IPS DF 6.9 (cell line): ENCODE results near the gene XPNPEP2.
"Not testable (repeated sequence)": the region's sequence is repeated elsewhere in the genome, so short reads cannot be mapped to it uniquely, and the experiment has no call there.

Experiments used
- DNase-seq: peaks from one replicate; pipeline ENCODE4 v3.0.0-alpha.2; 2013; ENCODE audit warnings: low read depth, low spot score
- H3K27ac ChIP-seq: one replicate; pipeline ENCODE4 v1.5.1; 2013; ENCODE audit warnings: low read length, control low read depth
- H3K27me3 ChIP-seq: 2 replicates; pipeline ENCODE4 v1.6.1; 2013; ENCODE audit warnings: mild to moderate bottlenecking, low read length; ENCODE audit not compliant: control insufficient read depth, insufficient read depth
- H3K36me3 ChIP-seq: 2 replicates; pipeline ENCODE4 v1.6.1; 2013; ENCODE audit warnings: low read length; ENCODE audit not compliant: control insufficient read depth, insufficient read depth
- H3K4me1 ChIP-seq: 2 replicates; pipeline ENCODE4 v1.6.1; 2013; ENCODE audit warnings: low read length; ENCODE audit not compliant: control insufficient read depth, insufficient read depth
- H3K4me3 ChIP-seq: 2 replicates; pipeline ENCODE4 v1.5.1; 2013; ENCODE audit warnings: mild to moderate bottlenecking, low read length
- H3K9me3 ChIP-seq: 2 replicates; pipeline ENCODE4 v1.6.1; 2013; ENCODE audit warnings: low read length, inconsistent platforms; ENCODE audit not compliant: control insufficient read depth, insufficient read depth
- WGBS: extraction: QIAGEN DNeasy Blood & Tissue Kit; methylation state at CpG from one replicate; pipeline ENCODE4 v1.1.7; 2013; ENCODE audit warnings: mixed read lengths, missing lambda C conversion rate; ENCODE audit not compliant: insufficient read length, insufficient coverage; 5-methylcytosine and 5-hydroxymethylcytosine counted together

Gene XPNPEP2

DNA sequence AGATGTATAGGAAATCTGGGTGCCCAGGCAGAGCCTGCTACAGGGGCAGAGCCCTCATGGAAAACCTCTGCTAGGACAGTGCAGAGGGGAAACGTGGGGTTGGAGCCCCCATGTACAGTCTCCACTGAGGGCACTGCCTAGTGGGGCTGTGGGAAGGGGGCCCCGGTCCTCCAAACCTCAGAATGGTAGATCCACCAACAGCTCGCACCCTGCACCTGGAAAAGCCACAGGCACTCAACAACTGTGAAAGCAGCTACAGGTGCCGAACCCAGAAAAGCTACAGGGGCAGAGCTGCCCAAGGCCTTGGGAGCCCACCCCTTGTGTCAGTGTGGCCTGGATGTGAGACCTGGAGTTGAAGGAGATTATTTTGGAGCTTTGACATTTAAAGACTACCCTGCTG is 5.4 kb upstream of the XPNPEP2 start:
- H3K36me3 ChIP-seq, result no peaks in the 10 kb centered on the region
- no peak overlapping the region for H3K27ac ChIP-seq
- H3K4me3 ChIP-seq, result no peak overlapping the region
- no peak for DNase-seq
- no peaks in the 10 kb centered on the region for H3K27me3 ChIP-seq
- no peaks in the 10 kb centered on the region for H3K9me3 ChIP-seq
- H3K4me1 ChIP-seq, result no peaks in the 10 kb centered on the region; the same call in 1 of the 2 replicates
- no CpG with 5 or more reads among the region's 4 CpGs for WGBS

DNA sequence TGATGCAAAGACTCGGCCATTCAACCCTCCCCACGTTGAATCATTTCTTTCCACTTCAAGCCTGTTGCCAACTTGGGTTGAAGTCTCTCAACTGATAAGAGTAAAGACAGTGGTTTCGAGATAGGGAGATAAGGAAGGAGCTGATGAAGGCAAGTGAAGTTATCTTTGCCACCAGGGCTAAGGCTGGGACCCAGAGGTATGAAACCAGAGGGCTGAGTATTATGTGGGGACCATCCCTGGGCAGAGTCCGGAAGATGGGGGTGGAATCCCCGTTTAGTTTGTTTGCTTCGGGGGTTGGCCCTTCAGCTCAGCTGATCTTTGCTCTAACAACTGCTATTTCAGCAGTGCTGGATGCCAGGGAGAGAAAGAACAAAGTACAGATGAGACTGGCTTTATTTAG is 2.3 kb upstream of the XPNPEP2 start:
- no peak overlapping the region for H3K4me3 ChIP-seq
- no peak overlapping the region for H3K27ac ChIP-seq
- no peak for DNase-seq
- WGBS, result no CpG with 5 or more reads among the region's 6 CpGs
- no peaks in the 10 kb centered on the region; the same call in 1 of the 2 replicates for H3K4me1 ChIP-seq
- H3K27me3 ChIP-seq, result no peaks in the 10 kb centered on the region
- no peaks in the 10 kb centered on the region for H3K9me3 ChIP-seq
- no peaks in the 10 kb centered on the region for H3K36me3 ChIP-seq

DNA sequence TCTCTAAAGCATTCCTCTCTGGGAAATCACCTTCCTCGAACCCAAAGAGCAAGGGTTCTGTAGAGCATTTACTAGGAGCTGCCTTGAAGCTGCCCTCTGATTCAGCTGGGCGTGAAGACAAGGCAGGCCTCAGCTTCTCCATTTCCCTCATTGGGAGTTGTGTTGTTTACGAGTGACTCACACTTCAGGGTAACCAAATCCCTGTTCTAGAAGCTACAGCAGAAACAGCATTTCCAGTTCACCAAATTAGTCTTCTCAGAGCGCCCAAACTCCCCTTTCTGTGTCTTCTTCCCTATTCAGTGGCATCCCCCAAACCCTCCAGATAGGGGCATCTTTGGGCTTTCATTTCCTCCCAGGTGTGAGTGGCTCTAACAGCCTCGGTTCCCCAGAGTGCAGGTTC is 863 bp upstream of the XPNPEP2 start:
- Histone ChIP-seq H3K27me3 (no peaks in the 10 kb centered on the region), H3K9me3 (no peaks in the 10 kb centered on the region), H3K4me1 (no peaks in the 10 kb centered on the region; the same call in 1 of the 2 replicates), H3K36me3 (no peaks in the 10 kb centered on the region), H3K4me3 (no peak overlapping the region), H3K27ac (no peak overlapping the region)
- DNase-seq, result no peak
- WGBS, result no CpG with 5 or more reads among the region's 5 CpGs

DNA sequence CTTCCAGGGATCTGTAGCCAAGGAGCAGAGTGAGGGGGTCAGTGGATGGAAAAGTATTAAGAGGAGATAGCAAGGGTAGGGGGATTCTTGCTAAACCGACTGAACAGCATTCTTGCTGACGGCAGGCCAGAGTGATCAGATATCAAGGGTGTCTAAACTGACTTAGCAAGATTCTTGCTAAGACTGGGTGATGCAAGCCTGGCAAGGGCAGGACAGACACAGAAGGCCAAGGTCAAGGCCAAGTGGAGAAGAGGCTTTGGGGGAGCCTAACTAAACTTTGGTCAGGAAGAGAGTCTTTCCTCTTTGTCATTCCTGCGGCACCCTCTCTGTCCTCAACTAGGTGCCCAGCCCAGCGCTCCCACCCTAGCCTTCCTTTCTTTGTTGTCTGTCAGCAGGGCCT is 799 bp downstream of the XPNPEP2 start:
- no peak overlapping the region for H3K27ac ChIP-seq
- WGBS, result no CpG with 5 or more reads among the region's 4 CpGs
- no peak overlapping the region for H3K4me3 ChIP-seq
- no peaks in the 10 kb centered on the region for H3K27me3 ChIP-seq
- H3K9me3 ChIP-seq, result no peaks in the 10 kb centered on the region
- no peak for DNase-seq
- H3K4me1 ChIP-seq, result no peaks in the 10 kb centered on the region
- no peaks in the 10 kb centered on the region for H3K36me3 ChIP-seq

DNA sequence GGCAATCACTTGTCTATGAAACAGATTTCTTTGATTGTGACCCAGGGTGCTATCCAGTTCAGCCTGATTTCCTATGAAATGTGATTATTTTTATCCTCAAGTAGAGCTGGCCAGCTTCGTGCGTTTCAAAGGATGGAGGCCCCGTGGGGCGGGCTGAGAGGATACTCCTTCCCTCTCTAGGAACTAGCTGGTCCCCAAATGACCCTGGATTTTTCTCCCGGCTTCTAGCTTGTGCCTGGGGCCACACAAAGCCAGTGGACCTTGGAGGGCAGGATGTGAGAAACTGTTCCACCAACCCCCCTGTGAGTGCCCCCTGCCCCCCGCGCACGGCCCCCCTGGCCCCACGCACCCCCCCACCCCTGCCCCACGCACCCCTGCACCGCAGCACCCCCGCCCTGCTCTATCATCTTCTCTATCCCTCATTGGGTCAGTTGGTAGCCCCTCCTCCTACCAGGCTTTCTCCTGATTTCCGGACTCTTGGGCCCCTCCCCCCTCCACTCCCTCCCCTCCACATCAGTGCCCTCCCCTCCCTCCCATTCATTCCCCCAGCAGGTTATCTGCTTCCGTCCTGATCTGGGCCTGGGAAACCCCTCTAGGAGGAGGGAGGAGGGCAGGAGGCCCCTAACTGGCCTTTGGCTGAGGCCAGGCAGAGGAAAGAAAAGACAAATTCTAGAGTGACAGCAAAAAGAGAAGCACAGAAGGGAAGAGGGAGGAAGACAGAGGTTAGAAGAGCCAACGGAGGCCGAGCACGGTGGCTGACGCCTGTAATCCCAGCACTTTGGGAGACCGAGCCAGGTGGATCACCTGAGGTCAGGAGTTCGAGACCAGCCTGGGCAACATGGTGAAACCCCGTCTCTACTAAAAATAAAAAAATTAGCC is 3.3 kb downstream of the XPNPEP2 start:
- Histone ChIP-seq H3K36me3 (no peaks in the 10 kb centered on the region), H3K4me1 (no peaks in the 10 kb centered on the region), H3K4me3 (no peak overlapping the region), H3K27ac (no peak overlapping the region), H3K9me3 (no peaks in the 10 kb centered on the region), H3K27me3 (no peaks in the 10 kb centered on the region)
- no peak for DNase-seq
- WGBS, result no CpG with 5 or more reads among the region's 21 CpGs

DNA sequence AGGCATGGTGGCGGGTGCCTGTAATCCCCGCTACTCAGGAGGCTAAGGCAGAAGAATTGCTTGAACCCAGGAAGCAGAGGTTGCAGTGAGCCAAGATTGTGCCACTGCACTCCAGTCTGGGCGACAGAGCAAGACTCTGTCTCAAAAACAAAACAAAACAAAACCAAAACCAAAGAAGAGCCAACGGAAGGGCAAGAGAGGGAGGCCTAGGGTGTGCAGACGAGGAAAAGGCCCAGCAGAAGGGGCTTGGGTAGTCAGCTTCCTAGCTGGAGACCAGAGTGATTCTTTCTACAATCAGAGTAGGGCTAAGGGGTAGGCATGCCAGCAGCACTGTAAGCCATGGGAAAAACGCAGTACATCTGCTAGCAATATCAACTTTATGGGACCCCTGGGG is 4.0 kb downstream of the XPNPEP2 start:
- H3K9me3 ChIP-seq, DNase-seq, H3K36me3 ChIP-seq, H3K4me1 ChIP-seq, H3K27ac ChIP-seq, H3K4me3 ChIP-seq, H3K27me3 ChIP-seq: not testable (repeated sequence)
- WGBS, result no CpG with 5 or more reads among the region's 6 CpGs

DNA sequence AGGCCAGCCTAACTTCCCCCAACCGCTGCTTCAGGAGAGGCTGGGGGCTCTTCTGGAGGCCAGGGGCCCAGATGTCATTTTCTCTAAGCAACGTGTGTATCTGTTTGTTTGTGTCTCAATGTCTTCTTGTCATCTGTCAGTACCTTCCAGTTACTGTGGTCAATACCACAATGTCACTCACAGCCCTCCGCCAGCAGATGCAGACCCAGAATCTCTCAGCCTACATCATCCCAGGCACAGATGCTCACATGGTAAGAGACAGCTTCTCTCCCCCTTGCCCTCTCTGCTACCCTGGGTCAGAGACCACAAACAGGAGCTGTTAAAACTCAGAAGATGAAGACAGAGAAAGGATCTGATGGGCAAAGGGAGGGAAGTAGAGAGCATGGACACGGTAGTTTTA is 5.0 kb downstream of the XPNPEP2 start:
- H3K36me3 ChIP-seq, result no peaks in the 10 kb centered on the region
- no peaks in the 10 kb centered on the region for H3K9me3 ChIP-seq
- H3K4me1 ChIP-seq, result no peaks in the 10 kb centered on the region
- no peak overlapping the region for H3K27ac ChIP-seq
- WGBS, result no CpG with 5 or more reads among the region's 4 CpGs
- H3K27me3 ChIP-seq, result no peaks in the 10 kb centered on the region
- DNase-seq, result no peak
- no peak overlapping the region for H3K4me3 ChIP-seq

DNA sequence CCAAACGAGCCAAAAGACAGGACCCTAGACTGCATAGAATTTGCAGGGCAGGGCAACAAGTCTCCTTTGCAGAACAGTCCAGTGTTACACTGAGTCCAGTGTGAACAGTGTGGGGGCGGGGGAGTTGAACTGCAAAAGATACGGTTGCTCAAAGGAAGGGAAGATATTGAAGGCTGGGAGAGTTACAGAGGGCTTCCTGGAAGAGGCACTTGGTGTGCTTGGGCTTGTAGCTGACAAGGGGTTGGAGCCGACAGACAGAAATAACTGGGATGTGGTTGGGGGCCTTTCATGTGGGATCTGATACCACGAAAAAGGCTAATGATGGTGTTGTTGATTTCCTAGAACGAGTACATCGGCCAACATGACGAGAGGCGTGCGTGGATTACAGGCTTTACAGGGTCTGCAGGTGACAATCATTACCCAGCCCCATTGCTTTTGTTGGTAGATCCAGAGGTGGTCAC is 6.1 kb downstream of the XPNPEP2 start:
- H3K36me3 ChIP-seq, result no peaks in the 10 kb centered on the region
- no peak overlapping the region for H3K4me3 ChIP-seq
- H3K27ac ChIP-seq, result no peak overlapping the region
- H3K27me3 ChIP-seq, result no peaks in the 10 kb centered on the region
- H3K4me1 ChIP-seq, result no peaks in the 10 kb centered on the region
- WGBS, result no CpG with 5 or more reads among the region's 10 CpGs
- DNase-seq, result no peak
- no peaks in the 10 kb centered on the region for H3K9me3 ChIP-seq

DNA sequence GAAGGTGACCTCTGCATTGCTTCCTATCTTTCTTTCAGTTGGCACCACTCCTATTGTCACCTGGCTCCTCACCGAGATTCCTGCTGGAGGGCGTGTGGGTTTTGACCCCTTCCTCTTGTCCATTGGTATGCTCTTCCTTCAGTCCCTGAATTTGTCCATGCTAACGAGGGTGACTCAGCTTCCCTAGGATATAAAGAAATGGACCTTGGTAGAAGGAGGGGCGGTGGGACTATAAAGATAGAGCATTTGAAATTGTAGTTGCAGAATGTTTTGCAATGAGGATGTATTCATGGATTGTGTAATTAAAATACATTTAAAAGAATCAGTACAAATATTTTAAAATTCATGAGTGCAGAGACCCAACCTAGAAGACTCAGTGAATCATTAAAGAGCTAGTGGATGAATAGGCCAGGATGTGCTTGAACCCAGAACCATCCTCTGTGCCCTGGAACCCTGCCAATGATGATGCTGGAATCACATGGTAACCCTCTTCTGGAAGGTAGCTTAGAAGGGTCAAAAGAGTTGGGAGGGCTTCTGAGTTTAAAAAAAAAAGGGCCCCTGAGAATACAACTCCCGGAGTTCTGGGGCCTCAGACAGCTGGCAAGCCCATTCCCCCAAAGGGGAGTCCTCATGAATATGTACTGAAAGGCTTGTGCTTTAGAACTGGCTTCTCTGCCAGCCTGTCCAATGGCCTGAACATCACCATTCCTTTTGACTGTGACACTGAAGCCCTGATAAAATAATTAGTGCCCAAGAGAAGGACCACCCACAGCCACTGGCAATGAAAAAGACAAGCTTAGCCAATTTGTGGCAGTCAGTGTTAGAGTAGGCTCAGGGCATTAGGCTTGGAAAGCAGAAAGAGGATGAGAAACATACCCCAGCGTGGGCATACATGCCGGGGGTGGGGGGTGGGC is 8.0 kb downstream of the XPNPEP2 start:
- DNase-seq, result no peak
- Histone ChIP-seq H3K27ac (no peak overlapping the region), H3K36me3 (no peaks in the 10 kb centered on the region), H3K27me3 (no peaks in the 10 kb centered on the region), H3K9me3 (no peaks in the 10 kb centered on the region), H3K4me1 (no peaks in the 10 kb centered on the region), H3K4me3 (no peak overlapping the region)
- WGBS, result no CpG with 5 or more reads among the region's 7 CpGs

DNA sequence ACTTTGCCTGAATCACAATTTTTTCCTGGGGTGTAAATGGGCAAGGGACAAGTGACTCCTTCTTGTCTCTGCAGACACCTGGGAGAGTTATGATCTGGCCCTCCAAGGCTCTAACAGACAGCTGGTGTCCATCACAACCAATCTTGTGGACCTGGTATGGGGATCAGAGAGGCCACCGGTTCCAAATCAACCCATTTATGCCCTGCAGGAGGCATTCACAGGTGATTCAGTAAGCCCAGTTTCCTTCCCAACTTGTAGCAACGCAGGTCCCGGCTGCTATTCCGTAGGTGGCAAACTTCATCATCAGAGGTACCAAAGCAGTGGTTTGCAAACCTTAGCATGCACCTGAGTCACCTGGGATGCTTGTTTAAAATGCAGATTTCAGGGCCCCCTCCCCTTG is 8.8 kb downstream of the XPNPEP2 start:
- no peaks in the 10 kb centered on the region for H3K27me3 ChIP-seq
- DNase-seq, result no peak
- no peaks in the 10 kb centered on the region for H3K9me3 ChIP-seq
- H3K36me3 ChIP-seq, result no peaks in the 10 kb centered on the region
- no peak overlapping the region for H3K27ac ChIP-seq
- no peaks in the 10 kb centered on the region for H3K4me1 ChIP-seq
- WGBS, result no CpG with 5 or more reads among the region's 4 CpGs
- H3K4me3 ChIP-seq, result no peak overlapping the region
